GM20431 (cell line): ENCODE data around the gene FAM216A.

Experiments
- in situ Hi-C: fragments of 300-500 bp; cut with MseI, MboI; formaldehyde crosslinking; loops from one replicate; pipeline ENCODE4 v1.15.0; 2020; ENCODE audit warnings: low sequenced_read_pairs; ENCODE audit not compliant: unreplicated experiment

FAM216A gene

GRCh38 chr12:110537605-110538409 is 69.2 kb downstream of the FAM216A start:
- in situ Hi-C loops: no loop called here

DNA sequence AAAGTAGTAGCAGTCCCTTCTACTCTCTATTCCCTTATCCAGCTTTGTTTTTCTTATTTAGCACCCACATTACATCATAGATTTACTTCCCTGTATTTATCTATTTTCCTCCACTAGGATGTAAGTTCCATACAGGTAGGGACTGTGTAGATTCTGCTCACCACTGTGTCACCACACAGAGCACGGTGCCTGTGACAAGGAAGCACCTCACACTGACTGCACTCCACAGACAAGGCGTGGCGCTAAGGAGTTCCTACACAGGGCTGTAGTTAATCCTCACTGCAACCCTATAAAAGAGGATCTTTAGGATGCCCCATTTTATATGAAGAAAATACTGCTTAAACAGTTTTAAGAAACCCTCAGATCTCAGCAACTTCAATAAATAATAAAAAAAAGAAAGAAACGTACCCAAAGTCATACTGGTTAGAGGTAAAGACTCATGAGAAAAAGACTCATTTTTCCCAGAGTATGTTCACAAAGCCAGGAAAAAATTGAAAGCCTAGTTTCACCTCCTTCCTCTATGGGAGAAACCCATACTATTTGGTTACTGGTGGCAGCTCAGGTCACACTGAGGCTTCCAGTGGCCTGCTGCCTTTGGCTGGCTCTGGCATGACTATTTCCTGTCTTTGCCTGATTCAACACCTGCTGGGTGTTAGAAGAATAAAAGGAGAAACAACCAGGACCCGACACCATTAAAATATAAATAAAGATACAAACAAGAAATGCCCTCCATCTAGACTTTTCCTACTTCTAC is 70.4 kb downstream of the FAM216A start:
- in situ Hi-C loops: no loop called here
